OCI-LY3 (cell line): ENCODE results near the gene CYBC1.

Experiments
- EZH2phosphoT487 ChIP-seq: fragments of 200-600 bp; shearing (Covaris generic); IDR thresholded peaks from 2 replicates; pipeline ENCODE4 v1.6.1; 2018; ENCODE audit warnings: antibody characterized with exemption, mixed run types, low read depth
- TF ChIP-seq, protein P1 (sequence below): fragments of 200-600, 300-600 bp; sonication (generic); IDR thresholded peaks from 2 replicates; pipeline ENCODE4 v1.5.1; 2014; ENCODE audit warnings: antibody characterized with exemption, low read length, low read depth

DNA sequence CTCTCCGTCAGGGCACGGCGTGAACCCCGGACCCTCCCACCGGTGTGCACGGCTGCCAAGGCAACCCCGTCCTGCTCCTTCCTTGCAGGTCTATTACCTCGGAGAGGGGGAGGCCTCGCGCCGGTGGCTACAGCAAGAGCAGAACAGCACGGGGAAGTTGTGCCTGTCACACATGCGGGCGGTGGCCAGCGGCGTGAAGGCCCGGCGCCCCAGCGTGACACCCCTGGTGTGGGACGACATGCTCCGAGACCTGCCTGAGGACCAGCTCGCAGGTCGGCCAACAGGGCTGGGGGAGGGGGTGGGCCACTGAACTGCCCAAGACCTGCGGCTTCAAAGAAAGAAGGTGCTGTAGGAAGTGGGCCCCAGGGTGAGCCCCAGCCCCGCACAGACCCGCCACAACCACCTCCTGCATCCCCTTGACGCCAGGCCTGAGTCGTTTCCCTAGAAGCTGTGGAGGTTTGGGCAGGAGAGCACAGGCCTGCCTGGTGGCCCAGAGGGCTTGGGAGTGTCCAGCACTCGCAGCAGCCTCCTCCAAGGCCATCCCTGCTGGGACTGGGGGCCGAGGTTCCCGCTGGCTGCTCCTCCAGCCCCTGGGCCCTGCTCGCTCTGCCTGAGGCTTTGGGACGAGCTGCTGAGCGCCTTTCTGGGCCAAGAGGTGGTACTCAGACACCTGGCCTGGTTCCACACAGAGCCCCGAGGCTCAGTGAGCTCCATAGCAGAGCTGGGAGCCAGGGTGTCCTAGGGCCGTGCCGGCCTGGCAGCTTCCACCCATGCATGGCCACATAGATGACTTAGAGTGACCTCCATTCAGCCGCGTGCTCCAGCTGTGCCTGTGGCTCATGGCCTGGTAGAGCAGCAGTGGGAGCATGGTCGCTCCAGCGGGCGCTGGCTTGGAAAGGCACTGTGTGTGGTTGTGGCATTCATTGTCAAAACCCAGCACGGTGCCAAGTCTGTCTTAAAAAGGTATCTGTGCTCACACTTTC lies 14.7 kb downstream of the CYBC1 start:
- no peak for TF ChIP-seq EZH2phosphoT487
- TF ChIP-seq, protein P1, sequence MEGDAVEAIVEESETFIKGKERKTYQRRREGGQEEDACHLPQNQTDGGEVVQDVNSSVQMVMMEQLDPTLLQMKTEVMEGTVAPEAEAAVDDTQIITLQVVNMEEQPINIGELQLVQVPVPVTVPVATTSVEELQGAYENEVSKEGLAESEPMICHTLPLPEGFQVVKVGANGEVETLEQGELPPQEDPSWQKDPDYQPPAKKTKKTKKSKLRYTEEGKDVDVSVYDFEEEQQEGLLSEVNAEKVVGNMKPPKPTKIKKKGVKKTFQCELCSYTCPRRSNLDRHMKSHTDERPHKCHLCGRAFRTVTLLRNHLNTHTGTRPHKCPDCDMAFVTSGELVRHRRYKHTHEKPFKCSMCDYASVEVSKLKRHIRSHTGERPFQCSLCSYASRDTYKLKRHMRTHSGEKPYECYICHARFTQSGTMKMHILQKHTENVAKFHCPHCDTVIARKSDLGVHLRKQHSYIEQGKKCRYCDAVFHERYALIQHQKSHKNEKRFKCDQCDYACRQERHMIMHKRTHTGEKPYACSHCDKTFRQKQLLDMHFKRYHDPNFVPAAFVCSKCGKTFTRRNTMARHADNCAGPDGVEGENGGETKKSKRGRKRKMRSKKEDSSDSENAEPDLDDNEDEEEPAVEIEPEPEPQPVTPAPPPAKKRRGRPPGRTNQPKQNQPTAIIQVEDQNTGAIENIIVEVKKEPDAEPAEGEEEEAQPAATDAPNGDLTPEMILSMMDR = no peak
